ENCODE results near the gene ADARB2.

GRCh38 chr10:1651270-1651966, 85.9 kb downstream of the ADARB2 start:
- TF ChIP-seq, protein P1, sequence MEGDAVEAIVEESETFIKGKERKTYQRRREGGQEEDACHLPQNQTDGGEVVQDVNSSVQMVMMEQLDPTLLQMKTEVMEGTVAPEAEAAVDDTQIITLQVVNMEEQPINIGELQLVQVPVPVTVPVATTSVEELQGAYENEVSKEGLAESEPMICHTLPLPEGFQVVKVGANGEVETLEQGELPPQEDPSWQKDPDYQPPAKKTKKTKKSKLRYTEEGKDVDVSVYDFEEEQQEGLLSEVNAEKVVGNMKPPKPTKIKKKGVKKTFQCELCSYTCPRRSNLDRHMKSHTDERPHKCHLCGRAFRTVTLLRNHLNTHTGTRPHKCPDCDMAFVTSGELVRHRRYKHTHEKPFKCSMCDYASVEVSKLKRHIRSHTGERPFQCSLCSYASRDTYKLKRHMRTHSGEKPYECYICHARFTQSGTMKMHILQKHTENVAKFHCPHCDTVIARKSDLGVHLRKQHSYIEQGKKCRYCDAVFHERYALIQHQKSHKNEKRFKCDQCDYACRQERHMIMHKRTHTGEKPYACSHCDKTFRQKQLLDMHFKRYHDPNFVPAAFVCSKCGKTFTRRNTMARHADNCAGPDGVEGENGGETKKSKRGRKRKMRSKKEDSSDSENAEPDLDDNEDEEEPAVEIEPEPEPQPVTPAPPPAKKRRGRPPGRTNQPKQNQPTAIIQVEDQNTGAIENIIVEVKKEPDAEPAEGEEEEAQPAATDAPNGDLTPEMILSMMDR (IDR thresholded peaks at IDR 0.05), result no peak
- no peak for TF ChIP-seq ZFX (IDR thresholded peaks at IDR 0.05; ENCODE audit: borderline replicate concordance)
